Gastroesophageal sphincter (tissue), 4 donors: Measurements from ENCODE around the gene YEATS2. TPM values are rescaled to one million over a fixed set of nuclear protein-coding genes. Genes with fewer than 3 reads are reported as not detected.

Experiments used
- ATAC-seq: fragments of 150-250 bp; one replicate; pipeline ENCODE4 v1.9.1; 2016; ENCODE audit warnings: mild to moderate bottlenecking, moderate library complexity
- H3K27ac ChIP-seq, 4 donors: fragments of 200-600 bp; sonication (generic) in 3 of 4; 1 replicate in 3 of 4; 2 replicates in 1 of 4; pipeline ENCODE4 v1.5.1; 2016 to 2019
- H3K27me3 ChIP-seq: fragments of 200-600 bp; sonication (generic); one replicate; pipeline ENCODE4 v1.5.1; 2019
- H3K36me3 ChIP-seq, 2 donors: fragments of 200-600 bp; sonication (generic); one replicate each; pipeline ENCODE4 v1.5.1; 2019; ENCODE audit warnings: control low read depth in 1 of 2
- H3K4me1 ChIP-seq, 3 donors: fragments of 200-600 bp; sonication (generic); 1 replicate in 2 of 3; 2 replicates in 1 of 3; pipeline ENCODE4 v1.5.1; 2016 to 2019; ENCODE audit warnings: control low read depth in 2 of 3
- H3K4me3 ChIP-seq, 2 donors: fragments of 200-600 bp; sonication (generic); one replicate each; pipeline ENCODE4 v1.5.1; 2019; ENCODE audit warnings: mild to moderate bottlenecking in 1 of 2, moderate library complexity in 1 of 2
- H3K9me3 ChIP-seq, 3 donors: fragments of 200-600 bp; sonication (generic); one replicate each; pipeline ENCODE4 v1.5.1; 2017 to 2019; ENCODE audit warnings: control low read depth in 2 of 3
- CTCF ChIP-seq, 4 experiments: fragments of 200-600 bp in 2 of 4; fragments of 450-650 bp in 2 of 4; sonication (generic) in 1 of 4; IDR thresholded peaks; one replicate each; pipeline ENCODE4 v1.5.1; 2017 to 2019; ENCODE audit warnings: antibody characterized with exemption in 4 of 4, mild to moderate bottlenecking in 2 of 4, moderate library complexity in 2 of 4
- EP300 ChIP-seq: sonication (generic); formaldehyde crosslinking; IDR thresholded peaks from one replicate; pipeline ENCODE4 v1.6.1; 2017; ENCODE audit warnings: antibody characterized with exemption, mild to moderate bottlenecking
- POLR2A ChIP-seq, 2 donors: fragments of 450-650 bp; IDR thresholded peaks; one replicate each; pipeline ENCODE4 v1.6.1; 2017; ENCODE audit warnings: antibody characterized with exemption in 2 of 2, mild to moderate bottlenecking in 2 of 2, moderate library complexity in 1 of 2
- POLR2AphosphoS5 ChIP-seq: sonication (generic); formaldehyde crosslinking; IDR thresholded peaks from one replicate; pipeline ENCODE4 v1.6.1; 2017; ENCODE audit warnings: antibody characterized with exemption
- WGBS, 2 donors: methylation state at CpG; one replicate each; pipeline ENCODE4 v1.1.5; 2018; ENCODE audit warnings: low coverage in 1 of 2; 5-methylcytosine and 5-hydroxymethylcytosine counted together
- total RNA-seq, 4 donors: library from RNA; depleted of rRNA; stranded (reverse); fragments of >200 nt; gene quantifications; one replicate each; pipeline ENCODE4 v1.1.0, GENCODE V29; 2016

Gene YEATS2
- total RNA-seq, 4 donors from 2014 or later = 19.3 to 33.1 (median 27.6) TPM

DNA sequence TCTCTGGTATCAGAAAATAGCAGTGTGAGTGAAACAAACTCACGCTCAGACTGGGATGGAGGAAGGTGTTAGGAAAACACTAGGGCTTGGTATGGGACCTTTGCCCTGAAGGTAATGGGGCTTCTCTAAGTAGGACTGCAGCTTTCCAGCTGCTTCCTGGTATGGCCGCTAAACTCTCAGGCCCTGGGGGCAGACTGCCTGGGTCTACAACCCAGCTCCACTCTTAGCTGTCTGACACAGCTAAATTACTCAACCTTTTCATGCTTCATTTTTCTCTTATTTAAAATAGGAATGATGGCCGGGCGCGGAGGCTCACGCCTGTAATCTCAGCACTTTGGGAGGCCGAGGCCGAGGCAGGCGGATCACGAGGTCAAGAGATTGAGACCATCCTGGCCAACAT lies 5.2 kb upstream of the YEATS2 start:
- TF ChIP-seq POLR2AphosphoS5 (no peak), EP300 (no peak), CTCF (IDR thresholded peaks at IDR 0.05) (no peak), POLR2A (IDR thresholded peaks at IDR 0.05) (no peak)
- peaks cover 0 to 4% (median 0%) of the 10 kb centered on the region in 3 donors for H3K4me1 ChIP-seq
- H3K36me3 ChIP-seq = no peaks in the 10 kb centered on the region
- no peak overlapping the region for H3K4me3 ChIP-seq
- no peaks in the 10 kb centered on the region for H3K27me3 ChIP-seq
- ATAC-seq = no peak
- WGBS, 2 donors = 80% methylated on average over 1 of the region's 10 CpGs; no CpG with 5 or more reads in 1 of the 2 donors
- H3K9me3 ChIP-seq = no peaks in the 10 kb centered on the region
- no peak overlapping the region for H3K27ac ChIP-seq

- Histone ChIP-seq H3K9me3 (no peaks in the 10 kb centered on the region), H3K27ac (no peak overlapping the region), H3K4me3 (no peak overlapping the region), H3K36me3 (no peaks in the 10 kb centered on the region), H3K4me1 (peaks cover 0 to 23% (median 3%) of the 10 kb centered on the region in 3 donors), H3K27me3 (no peaks in the 10 kb centered on the region)
- ATAC-seq = no peak
- WGBS, 2 donors = 96 to 97% methylated on average over 3 to 5 of the region's 7 CpGs
- TF ChIP-seq POLR2AphosphoS5 = no peak
- TF ChIP-seq CTCF (IDR thresholded peaks at IDR 0.05) = no peak
These were observed 1.8 kb upstream of the YEATS2 start for GRCh38 chr3:183695569-183696364.

DNA sequence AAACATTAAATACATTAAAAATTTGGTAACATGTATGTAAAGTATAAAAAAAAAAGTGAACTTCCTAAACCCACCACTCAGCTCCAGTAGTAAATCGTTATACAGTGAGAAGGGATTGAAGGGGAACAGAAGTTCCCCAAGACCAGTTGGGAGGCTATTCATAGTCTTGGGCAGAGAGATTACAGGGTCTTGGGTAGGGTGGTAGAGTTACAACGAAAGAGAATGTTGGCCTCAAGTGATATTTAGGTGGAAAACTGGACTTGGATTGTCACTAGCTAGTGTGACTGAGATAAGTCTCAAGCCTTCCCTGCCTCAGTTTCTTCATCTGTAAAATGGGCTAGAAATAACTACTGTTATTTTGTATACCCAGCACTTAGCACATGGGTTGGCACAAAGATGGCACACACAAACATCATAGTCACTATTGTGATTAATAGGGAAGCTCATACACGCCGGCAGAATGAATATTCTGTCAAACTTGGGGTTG lies 431 bp upstream of the YEATS2 start:
- H3K27ac ChIP-seq = peak overlapping the region; percentile 6 to 99 (median 89)
- WGBS, 2 donors = 39 to 48% methylated on average over 2 to 4 of the region's 4 CpGs
- no peak for ATAC-seq

DNA sequence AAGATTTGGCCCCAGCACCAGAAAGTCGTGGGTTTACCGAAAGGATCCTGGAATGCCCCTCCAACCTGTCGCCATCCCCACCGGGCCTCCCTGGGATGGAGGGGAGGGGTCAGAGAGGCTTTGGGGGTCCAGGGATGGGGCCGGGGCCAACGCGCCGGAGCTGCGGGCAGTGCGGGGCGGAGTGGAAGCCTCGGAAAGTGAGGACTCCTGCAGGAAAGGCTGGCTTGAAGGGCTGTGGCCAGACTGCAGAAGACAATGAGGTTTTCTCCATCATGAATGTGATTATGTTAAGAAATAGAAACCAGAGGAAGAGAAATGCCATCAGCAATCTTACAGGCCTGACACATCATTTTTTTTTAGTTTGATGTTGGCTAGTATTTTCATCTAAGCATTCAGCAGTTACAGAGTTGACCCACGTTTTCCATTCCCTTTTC lies 738 bp downstream of the YEATS2 start:
- no peaks in the 10 kb centered on the region for H3K9me3 ChIP-seq
- WGBS, 2 donors = 0 to 2% methylated on average over 2 to 3 of the region's 13 CpGs
- H3K4me3 ChIP-seq = peak overlapping the region; percentile 70 to 97
- no peaks in the 10 kb centered on the region for H3K27me3 ChIP-seq
- H3K4me1 ChIP-seq = peaks cover 0 to 45% (median 3%) of the 10 kb centered on the region in 3 donors
- no peaks in the 10 kb centered on the region for H3K36me3 ChIP-seq
- peak; percentile 35 for ATAC-seq
- TF ChIP-seq POLR2A (IDR thresholded peaks at IDR 0.05) (no peak), CTCF (IDR thresholded peaks at IDR 0.05) (no peak), EP300 (no peak), POLR2AphosphoS5 (no peak)
- H3K27ac ChIP-seq = peak overlapping the region; percentile 88 to 99 (median 92)

More for the DNA sequence above, 431 bp upstream of the YEATS2 start:
- no peaks in the 10 kb centered on the region for H3K36me3 ChIP-seq
- TF ChIP-seq POLR2A (IDR thresholded peaks at IDR 0.05) (no peak), POLR2AphosphoS5 (no peak), EP300 (no peak), CTCF (IDR thresholded peaks at IDR 0.05) (no peak)
- peak overlapping the region; percentile 70 to 97 for H3K4me3 ChIP-seq
- H3K4me1 ChIP-seq = peaks cover 0 to 37% (median 3%) of the 10 kb centered on the region in 3 donors
- H3K9me3 ChIP-seq = no peaks in the 10 kb centered on the region
- no peaks in the 10 kb centered on the region for H3K27me3 ChIP-seq

- Histone ChIP-seq H3K36me3 (no peaks in the 10 kb centered on the region), H3K27ac (peak overlapping the region; percentile 88 to 99 (median 92)), H3K4me1 (peaks cover 0 to 49% (median 3%) of the 10 kb centered on the region in 3 donors), H3K4me3 (peak overlapping the region; percentile 70 to 97), H3K27me3 (no peaks in the 10 kb centered on the region), H3K9me3 (no peaks in the 10 kb centered on the region)
- no peak for ATAC-seq
- WGBS, 2 donors = 3 to 9% methylated on average over 9 of the region's 9 CpGs
- TF ChIP-seq POLR2A (IDR thresholded peaks at IDR 0.05) (no peak), EP300 (no peak), POLR2AphosphoS5 (no peak), CTCF (IDR thresholded peaks at IDR 0.05) (no peak)
These were observed 1.2 kb downstream of the YEATS2 start for GRCh38 chr3:183698756-183699155.
